Loucy (cell line): ENCODE results near the gene HGD.

Source experiments
- H2AFZ ChIP-seq: fragments of 200-600 bp; sonication (generic); 2 replicates; pipeline ENCODE4 v1.6.0; 2016; ENCODE audit warnings: antibody characterized with exemption, mild to moderate bottlenecking, low read length, moderate library complexity
- H3F3A ChIP-seq: fragments of 200-600 bp; 2 replicates; pipeline ENCODE4 v1.6.0; 2016; ENCODE audit warnings: antibody characterized with exemption, low read depth, mild to moderate bottlenecking
- H3K27me3 ChIP-seq: fragments of 200-600 bp; sonication (generic); 2 replicates; pipeline ENCODE4 v1.6.1; 2014; ENCODE audit warnings: low read length, mild to moderate bottlenecking; ENCODE audit not compliant: insufficient read depth, poor library complexity, severe bottlenecking
- H3K36me3 ChIP-seq: fragments of 200-600 bp; sonication (generic); 2 replicates; pipeline ENCODE4 v1.6.1; 2016; ENCODE audit warnings: low read length; ENCODE audit not compliant: insufficient read depth
- H3K4me1 ChIP-seq: fragments of 200-600 bp; sonication (generic); 2 replicates; pipeline ENCODE4 v1.5.1; 2014; ENCODE audit warnings: low read length, mild to moderate bottlenecking; ENCODE audit not compliant: insufficient read depth, poor library complexity, severe bottlenecking
- H3K4me2 ChIP-seq: fragments of 200-600 bp; sonication (generic); 2 replicates; pipeline ENCODE4 v1.6.0; 2014; ENCODE audit warnings: antibody characterized with exemption, low read length, low read depth, mild to moderate bottlenecking; ENCODE audit not compliant: poor library complexity, severe bottlenecking
- H3K4me3 ChIP-seq: fragments of 200-600 bp; sonication (generic); 2 replicates; pipeline ENCODE4 v1.5.1; 2014; ENCODE audit warnings: low read length, mild to moderate bottlenecking, mixed read lengths; ENCODE audit not compliant: poor library complexity, severe bottlenecking
- H3K79me2 ChIP-seq: fragments of 200-600 bp; sonication (generic); 2 replicates; pipeline ENCODE4 v1.6.1; 2014; ENCODE audit warnings: low read length; ENCODE audit not compliant: insufficient read depth
- H3K9ac ChIP-seq: fragments of 200-600 bp; sonication (generic); 2 replicates; pipeline ENCODE4 v1.6.0; 2014; ENCODE audit warnings: mild to moderate bottlenecking, low read depth, low read length, moderate library complexity; ENCODE audit not compliant: poor library complexity, severe bottlenecking
- H3K9me2 ChIP-seq: fragments of 200-600 bp; sonication (generic); replicated peaks from 2 replicates; pipeline ENCODE4 v1.6.1; 2016; ENCODE audit warnings: low read depth, low read length, mixed read lengths
- H3K9me3 ChIP-seq: fragments of 200-600 bp; sonication (generic); 2 replicates; pipeline ENCODE4 v1.6.1; 2014; ENCODE audit warnings: mild to moderate bottlenecking, antibody characterized with exemption, low read length, low read depth; ENCODE audit not compliant: insufficient read depth
- H4K20me1 ChIP-seq: fragments of 200-600 bp; sonication (generic); 2 replicates; pipeline ENCODE4 v1.6.0; 2014; ENCODE audit warnings: antibody characterized with exemption, low read length, mild to moderate bottlenecking; ENCODE audit not compliant: insufficient read depth, poor library complexity, severe bottlenecking
- EZH2phosphoT487 ChIP-seq: fragments of 200-600 bp; IDR thresholded peaks from 2 replicates; pipeline ENCODE4 v1.6.1; 2018; ENCODE audit warnings: antibody characterized with exemption, mild to moderate bottlenecking, moderate library complexity, borderline replicate concordance
- TF ChIP-seq, protein P1 (sequence below): fragments of 200-600 bp; sonication (generic); conservative IDR thresholded peaks from 2 replicates; pipeline ENCODE4 v1.5.1; 2014; ENCODE audit warnings: mild to moderate bottlenecking, antibody characterized with exemption, low read length

The HGD gene

DNA sequence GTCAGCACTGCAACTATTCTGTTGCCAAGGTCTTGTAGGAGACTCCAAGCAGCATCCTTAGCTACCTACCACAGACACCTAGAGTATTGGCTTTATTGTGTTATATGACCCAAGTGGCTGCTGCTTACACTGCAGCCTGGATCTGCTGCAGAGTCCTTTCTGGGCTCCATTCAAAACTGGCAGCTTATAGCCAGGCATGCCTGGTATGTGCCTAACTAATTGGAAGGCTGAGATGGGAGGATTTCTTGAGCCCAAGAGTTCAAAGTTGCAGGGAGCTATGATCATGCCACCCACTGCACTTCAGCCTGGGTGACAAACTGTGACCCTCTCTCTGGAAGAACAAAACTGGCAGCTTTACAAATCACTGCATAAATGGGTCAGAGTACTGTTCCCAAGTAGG, 77.3 kb downstream of the HGD start:
- no peak overlapping the region for H3K4me2 ChIP-seq
- TF ChIP-seq, protein P1, sequence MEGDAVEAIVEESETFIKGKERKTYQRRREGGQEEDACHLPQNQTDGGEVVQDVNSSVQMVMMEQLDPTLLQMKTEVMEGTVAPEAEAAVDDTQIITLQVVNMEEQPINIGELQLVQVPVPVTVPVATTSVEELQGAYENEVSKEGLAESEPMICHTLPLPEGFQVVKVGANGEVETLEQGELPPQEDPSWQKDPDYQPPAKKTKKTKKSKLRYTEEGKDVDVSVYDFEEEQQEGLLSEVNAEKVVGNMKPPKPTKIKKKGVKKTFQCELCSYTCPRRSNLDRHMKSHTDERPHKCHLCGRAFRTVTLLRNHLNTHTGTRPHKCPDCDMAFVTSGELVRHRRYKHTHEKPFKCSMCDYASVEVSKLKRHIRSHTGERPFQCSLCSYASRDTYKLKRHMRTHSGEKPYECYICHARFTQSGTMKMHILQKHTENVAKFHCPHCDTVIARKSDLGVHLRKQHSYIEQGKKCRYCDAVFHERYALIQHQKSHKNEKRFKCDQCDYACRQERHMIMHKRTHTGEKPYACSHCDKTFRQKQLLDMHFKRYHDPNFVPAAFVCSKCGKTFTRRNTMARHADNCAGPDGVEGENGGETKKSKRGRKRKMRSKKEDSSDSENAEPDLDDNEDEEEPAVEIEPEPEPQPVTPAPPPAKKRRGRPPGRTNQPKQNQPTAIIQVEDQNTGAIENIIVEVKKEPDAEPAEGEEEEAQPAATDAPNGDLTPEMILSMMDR: no peak
- no peak for TF ChIP-seq EZH2phosphoT487
- H4K20me1 ChIP-seq: peaks cover 20% of the 10 kb centered on the region
- no peaks in the 10 kb centered on the region for H3K27me3 ChIP-seq
- peaks cover 7% of the 10 kb centered on the region for H3K4me1 ChIP-seq
- H3K9me3 ChIP-seq: no peaks in the 10 kb centered on the region
- H3K4me3 ChIP-seq: no peak overlapping the region
- H3F3A ChIP-seq: no peaks in the 10 kb centered on the region
- H3K79me2 ChIP-seq: peaks cover 10% of the 10 kb centered on the region
- no peak overlapping the region for H2AFZ ChIP-seq
- no peaks in the 10 kb centered on the region for H3K9me2 ChIP-seq
- H3K9ac ChIP-seq: no peak overlapping the region
- peaks cover 14% of the 10 kb centered on the region for H3K36me3 ChIP-seq

DNA sequence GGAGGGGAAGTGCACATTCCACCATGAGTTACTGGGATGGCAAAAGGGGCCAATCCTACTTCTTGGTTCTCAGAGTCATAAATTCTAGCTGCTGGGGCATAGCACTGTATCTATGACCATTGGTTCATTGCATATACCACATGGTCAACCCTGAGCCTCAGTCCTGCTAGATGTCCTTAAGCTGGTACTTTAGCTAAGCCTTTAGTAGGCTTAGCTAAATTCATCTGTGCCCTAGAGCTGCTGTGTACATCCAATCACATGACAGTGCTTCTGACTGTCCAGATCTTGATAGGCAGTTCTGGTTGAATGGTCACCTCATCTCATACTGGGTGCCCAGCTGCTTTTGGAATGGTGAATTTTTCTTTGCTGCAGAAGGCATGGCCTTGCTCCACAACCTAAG, 77.7 kb downstream of the HGD start:
- no peak overlapping the region for H3K4me3 ChIP-seq
- peaks cover 11% of the 10 kb centered on the region for H3K4me1 ChIP-seq
- TF ChIP-seq EZH2phosphoT487: no peak
- TF ChIP-seq, protein P1: no peak
- H3K9me2 ChIP-seq: no peaks in the 10 kb centered on the region
- H3F3A ChIP-seq: no peaks in the 10 kb centered on the region
- H4K20me1 ChIP-seq: peaks cover 24% of the 10 kb centered on the region
- H3K79me2 ChIP-seq: peaks cover 14% of the 10 kb centered on the region
- H2AFZ ChIP-seq: no peak overlapping the region
- no peak overlapping the region for H3K4me2 ChIP-seq
- no peak overlapping the region for H3K9ac ChIP-seq
- no peaks in the 10 kb centered on the region for H3K27me3 ChIP-seq
- H3K36me3 ChIP-seq: peaks cover 14% of the 10 kb centered on the region
- H3K9me3 ChIP-seq: no peaks in the 10 kb centered on the region

GRCh38 chr3:120602682-120603081, 79.4 kb downstream of the HGD start:
- Histone ChIP-seq H3K9ac (no peak overlapping the region), H3F3A (no peaks in the 10 kb centered on the region)

More at GRCh38 chr3:120602682-120603081, 79.4 kb downstream of the HGD start:
- H3K4me1 ChIP-seq: peaks cover 24% of the 10 kb centered on the region
- no peaks in the 10 kb centered on the region for H3K9me2 ChIP-seq
- TF ChIP-seq EZH2phosphoT487: no peak
- TF ChIP-seq, protein P1: no peak
- H2AFZ ChIP-seq: no peak overlapping the region
- H4K20me1 ChIP-seq: peaks cover 36% of the 10 kb centered on the region
- peaks cover 31% of the 10 kb centered on the region for H3K79me2 ChIP-seq
- no peaks in the 10 kb centered on the region for H3K9me3 ChIP-seq
- no peak overlapping the region for H3K4me3 ChIP-seq
- no peaks in the 10 kb centered on the region for H3K27me3 ChIP-seq
- no peak overlapping the region for H3K4me2 ChIP-seq
- peaks cover 18% of the 10 kb centered on the region for H3K36me3 ChIP-seq
